Activated CD4-positive, alpha-beta T cell treated with anti-CD3 and anti-CD28 coated beads, Interleukin-2, amount 50 U/mL, for 48 hours (primary cell): ENCODE results near the gene GFPT2.
A peak's percentile ranks its signal among the peaks of the same experiment; 100 is the strongest.

ENCODE experiments used
- DNase-seq, 2 experiments: peaks; one replicate each; pipeline ENCODE4 v3.0.0-alpha.2; 2020

Gene GFPT2

DNA sequence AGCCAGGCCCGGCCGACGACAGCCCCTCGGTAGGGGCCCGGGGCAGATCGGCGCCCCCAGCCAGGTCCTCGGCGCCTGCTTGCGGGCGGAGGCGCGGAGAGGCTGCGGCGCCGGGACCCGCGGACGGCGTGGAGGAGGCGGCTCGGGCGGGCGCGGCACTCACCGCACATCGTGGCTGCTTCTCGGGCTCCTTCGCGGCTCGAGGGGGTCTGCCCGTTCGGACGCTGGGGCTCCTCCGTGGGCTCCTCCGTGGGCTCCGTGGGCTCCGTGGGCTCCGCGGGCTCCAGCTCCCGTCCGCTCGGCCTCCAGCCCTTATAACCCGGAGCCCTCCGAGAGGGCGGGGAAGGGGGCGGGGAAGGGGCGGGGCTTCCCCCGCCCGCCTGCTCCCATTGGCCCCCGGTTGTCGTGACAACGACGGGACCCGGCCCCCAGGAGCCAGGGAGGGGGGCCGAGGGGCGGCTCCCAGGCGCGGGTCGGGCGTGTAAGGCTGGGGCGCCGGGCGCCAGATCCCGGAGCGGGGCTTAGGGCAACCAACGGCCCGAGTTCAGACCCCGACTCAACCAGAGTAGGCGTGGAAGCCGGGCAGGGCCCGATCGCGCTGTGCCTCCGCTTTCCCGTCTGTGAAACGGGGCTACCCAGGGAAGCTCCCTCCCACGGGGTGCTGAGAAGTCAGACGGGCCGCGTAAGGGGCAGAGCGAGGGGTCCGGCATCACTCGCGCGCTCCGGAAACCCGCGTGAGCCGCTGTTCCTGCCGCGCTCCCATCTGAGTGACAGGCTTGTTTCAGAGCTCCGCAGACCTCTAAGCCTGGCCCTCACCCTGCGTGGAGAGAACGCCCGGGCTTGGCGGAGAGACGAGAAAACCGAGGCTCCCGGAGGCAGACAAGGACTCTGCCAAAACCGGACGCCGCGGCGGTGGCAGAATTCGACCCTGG is at the start of gene GFPT2:
Gene GFPT2 (minus strand): TSS at position 289 of the 932 bp plus-strand sequence. CDS start 119 bp downstream, at position 170.
- DNase-seq, result peak; percentile 73

DNA sequence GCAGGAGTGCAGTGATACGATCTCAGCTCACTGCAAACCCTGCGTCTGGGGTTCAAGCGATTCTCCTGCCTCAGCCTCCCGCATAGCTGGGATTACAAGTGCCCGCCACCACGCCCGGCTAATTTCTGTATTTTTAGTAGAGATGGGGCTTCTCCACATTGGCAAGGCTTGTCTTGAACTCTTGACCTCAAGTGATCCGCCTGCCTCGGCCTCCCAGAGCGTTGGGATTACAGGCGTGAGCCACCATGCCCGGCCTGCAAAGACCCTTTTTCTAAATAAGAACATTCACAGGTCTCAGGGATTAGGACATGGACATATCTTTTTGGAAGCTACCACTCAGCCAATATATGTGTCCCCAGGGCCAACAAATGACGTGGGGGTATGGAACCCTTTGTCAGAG is 49.6 kb upstream of the GFPT2 start:
- DNase-seq, result no peak

DNA sequence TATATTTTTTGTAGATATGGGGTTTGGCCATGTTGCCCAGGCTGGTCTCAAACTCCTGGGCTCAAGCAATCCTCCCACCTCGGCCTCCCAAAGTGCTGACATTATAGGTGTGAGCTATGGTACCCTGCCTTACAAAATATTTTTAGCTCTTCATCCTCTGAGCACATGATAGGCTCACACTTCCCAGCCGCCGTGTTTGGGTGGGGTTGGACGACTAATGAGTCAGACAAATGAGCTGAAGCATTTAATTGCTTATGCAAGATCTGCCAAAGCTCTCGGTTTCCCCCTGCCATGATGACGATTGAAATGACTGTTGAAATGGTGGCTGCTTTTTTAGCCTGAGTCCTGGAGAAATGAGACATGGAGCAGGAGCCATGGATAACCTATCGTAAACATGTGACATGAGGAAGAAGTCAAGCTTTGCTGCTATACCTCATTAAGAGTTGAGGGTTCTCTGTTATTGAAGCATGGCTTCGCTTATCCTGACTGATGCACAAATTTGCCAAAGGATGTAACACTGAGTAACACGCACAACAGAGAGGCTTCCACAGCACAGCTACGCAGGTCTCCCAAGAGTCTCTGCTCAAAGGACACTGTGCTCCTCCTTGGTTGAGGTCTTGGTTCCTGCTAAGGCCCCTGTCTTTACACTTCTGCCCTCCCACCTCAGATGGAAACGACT is 48.2 kb upstream of the GFPT2 start:
- no peak for DNase-seq

DNA sequence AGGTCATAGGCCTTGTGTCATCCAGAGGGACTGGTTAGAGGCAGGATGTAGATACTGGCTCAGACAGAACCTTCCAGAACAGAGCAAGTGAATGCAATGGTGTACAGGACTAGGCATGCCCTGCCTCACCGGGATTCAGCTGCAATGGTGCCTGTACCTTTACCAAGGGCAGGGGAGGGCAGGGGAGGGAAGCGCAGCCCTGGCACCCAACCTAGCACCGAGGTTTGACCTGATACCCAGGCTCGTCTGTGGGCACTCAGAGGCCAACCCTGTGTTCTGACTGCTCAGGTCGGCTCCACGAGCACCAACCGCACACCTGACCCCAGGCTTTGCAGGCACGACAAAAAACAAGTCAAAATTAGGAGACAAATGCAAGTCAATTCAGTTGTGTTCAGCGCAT is 47.3 kb upstream of the GFPT2 start:
- DNase-seq, result no peak

DNA sequence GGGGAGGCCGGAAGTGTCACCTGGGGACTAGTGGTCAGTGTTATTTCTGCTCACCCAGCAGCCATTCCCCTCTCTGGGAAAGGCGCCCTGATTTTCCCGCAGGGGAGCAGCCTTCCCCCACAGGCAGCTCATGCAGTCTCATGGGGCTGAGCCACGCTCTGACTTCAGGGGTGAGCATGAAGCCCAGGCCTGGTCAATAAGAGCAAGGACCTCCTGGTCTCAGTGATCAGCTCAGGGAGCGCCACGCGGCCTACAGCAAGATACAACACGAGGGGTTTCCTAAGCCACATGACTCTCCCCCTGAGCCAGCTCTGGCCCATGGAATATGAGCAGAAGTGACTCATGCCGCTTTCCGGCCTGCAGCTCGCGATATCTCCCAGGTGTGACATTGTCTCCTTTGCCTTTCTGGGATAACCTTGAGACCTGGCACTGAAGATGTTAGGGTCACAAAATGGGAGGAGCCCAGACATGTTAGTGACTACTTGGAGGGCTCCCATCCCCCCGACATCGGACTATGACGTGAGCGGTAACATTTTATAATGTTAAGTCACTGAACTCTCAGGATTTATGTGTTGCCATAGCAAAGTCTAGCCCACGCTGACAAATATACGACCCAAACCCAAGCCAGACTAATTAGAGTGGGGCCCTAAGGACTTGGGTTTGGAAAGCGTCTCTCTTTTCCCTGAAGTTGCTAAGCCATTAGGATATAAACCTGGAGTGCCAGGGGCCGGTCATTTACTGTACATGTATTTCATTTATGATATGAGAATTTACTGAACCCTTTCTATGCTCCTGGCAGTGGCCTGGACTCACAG is 46.5 kb upstream of the GFPT2 start:
- no peak for DNase-seq

DNA sequence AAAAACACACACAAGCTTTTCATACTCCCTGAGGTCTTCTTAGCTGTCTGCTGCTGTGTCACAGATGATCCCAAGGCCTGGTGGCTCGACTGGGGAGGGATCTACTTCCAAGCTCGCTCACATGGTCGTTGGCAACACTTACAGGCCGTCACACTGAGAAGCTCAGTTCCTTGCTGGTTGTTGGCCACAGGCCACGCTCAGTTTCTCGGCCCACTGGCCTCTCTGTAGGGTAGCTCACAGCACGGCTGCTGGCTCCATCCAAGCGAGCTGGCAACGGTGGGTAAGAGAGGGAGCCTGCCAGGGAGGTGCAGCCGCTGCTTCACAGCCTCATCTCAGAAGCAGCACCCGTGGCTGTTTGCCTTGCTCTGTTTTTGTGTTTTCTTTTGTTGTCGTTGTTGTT is 43.8 kb upstream of the GFPT2 start:
- DNase-seq, result no peak

DNA sequence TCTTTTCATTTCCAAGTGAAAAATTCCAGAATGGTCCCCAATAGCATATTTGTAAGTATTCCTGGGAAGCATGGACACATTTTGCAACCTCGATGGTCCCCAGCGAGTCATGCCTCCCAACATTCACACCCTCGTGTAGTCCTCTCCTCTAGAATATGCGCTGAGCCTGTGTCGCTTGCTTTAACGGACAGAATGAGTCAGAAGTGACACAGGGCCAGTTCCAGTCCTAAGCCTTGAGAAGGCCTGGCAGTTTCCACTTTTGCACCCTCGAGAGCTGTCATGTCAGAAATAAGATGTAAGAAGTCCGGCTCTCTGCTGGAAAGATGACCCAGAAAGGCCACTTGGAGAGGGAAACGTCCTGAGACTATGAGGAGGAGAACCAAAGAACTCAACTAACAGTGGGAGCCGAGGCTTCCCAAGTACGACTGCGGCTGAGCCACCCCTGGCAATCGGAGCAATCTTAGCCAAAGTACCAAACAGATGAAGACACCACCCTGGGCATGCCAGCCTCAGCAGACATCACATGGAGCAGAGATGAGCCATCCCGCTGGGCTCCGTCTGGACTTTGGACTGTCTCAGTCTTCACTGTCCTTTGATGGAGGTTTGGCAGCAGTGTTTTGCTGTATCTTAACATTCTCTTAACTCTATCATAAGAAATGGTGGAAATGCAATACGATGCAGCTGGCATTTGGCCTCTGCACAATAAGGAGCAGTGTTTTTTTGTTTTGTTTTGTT is 42.6 kb upstream of the GFPT2 start:
- DNase-seq, result no peak

DNA sequence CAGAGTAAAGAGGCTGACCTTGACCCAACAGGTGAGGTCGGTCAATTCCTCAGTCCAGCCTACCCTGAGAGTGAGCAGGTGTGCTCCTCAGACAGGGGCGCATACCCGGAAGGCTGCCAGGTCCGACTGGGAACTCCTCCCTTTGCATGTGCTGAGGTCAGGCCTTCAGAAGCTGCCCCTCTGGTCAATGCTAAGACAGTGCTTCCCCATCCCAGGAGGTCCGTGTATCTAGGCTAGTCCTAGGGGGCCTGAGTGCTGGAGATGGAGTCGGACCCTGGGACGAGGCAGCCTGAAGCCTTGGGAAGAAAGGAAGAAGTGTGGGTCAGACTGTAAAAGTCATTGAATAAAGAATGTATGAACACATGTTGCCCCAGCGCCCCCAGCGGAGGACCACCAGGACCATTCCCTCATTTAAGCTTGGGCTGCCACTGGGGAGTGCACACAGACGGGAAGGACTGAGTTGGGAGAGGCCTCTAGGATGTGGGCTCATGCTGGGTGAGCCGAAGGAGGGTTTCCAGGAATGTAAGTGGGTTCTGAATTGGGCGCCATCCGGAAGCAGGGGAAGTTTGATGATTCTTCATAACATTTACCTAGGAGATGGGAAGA is 41.0 kb upstream of the GFPT2 start:
- DNase-seq, result no peak

DNA sequence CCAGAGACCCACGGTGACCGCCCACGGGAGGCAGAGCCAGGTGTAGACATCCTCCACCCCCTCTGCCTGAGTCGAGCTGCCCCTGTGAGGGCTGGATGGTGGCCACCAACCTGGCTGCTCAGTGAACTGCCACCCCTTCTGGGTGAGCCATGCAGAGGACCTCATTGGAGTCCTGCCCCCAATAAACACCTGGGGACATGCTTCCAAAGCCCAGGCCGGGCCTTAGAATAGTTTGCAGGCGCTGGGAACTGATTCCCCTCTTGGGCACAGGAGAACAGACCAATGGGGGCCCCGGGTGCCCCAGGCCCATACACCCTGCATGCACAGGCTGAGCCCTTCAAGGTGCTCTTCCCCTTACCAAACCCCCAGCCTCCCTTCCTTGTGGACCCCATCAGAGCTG is 38.1 kb upstream of the GFPT2 start:
- no peak for DNase-seq

DNA sequence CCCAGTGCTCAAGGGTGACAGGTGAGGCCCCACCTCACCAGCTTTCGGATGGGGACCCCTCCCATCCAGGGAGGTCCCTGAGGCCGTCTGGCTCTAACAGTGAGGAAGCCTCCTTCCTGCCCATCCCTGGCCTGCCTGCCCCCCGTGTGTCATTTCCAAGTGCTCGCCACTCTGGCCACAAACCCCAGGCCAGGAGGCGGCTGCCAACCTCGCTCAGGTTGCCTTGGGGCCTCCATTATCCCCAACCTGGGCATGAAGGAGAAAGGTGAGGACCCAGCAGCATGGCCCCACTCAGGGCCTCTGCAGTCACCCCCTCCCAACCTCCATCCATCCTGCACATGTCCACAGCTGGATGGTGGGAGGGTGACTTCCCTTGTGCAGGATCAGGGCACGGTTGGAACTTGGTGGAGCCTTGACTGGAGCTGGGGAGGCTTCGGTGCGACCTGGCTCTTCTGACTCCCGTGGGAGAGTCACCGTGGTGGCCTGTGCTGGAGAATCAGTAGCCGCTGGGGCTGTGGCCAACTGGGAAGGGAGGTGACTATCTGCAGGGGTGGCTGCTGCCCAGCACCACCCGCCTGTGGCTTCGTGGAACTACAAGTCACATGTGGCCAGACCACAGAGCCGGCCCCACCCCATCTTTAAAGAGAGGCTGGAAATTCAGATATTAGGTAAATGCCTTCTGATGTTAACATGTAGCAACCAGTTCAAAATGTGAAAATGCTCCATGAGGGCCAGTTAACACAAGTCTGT is 37.5 kb upstream of the GFPT2 start:
- DNase-seq, result no peak

DNA sequence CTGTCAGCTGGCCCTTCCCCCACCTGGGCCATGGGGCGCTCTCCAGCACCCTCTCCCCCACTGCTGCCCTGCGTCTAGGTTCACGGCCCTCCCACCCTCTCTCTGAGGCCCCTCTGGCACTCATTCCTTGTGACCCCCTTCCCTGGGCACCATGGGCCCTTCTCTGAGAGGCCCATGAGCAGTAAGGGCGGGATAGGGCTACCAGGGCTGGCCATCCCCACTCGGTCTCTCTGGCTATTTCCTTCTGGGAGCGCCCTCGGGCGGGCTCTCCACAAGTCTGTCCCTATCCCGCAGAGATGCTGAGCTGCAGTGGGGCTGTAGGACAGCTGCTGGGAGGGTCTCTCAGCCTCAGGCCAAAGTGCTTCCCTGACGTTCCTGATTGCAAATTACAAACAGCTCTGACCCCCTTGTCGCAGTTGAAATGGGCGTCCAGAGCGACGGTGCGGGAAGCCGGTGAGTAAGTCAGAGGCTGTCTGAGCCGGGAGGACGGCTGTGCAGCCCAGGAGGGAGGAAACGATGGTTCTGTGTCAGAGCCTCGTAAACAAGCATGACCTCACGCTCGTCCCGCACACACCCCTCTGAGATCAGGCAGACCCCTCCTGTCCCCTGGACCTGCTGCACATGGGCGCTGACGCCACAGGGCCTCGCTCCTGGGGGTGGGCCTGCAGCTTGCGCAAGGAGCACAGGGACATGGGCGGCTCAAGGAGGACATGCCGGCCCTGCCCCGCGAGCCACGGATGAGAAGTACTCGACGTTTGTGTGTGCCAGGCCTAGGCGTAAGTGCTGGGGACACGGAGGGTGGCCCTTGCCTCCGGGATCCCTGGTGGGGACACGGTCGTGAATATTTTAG is 36.3 kb upstream of the GFPT2 start:
- no peak for DNase-seq

DNA sequence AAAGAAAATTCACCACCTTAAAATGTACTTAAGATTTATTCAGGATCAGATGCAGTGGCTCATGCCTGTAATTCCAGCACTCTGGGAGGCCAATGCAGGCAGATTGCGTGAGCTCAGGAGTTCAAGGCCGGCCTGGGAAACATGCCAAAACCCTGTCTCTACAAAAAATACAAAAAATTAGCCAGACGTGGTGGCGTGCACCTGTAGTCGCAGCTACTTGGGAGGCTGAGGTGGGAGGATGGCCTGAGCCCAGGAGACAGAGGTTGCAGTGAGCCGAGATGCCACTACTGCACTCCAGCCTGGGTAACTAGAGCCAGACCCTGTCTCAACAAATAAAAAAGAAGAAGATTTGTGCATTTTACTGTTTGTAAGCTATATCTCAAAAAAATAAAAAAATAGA is 34.7 kb upstream of the GFPT2 start:
- DNase-seq, result no peak

DNA sequence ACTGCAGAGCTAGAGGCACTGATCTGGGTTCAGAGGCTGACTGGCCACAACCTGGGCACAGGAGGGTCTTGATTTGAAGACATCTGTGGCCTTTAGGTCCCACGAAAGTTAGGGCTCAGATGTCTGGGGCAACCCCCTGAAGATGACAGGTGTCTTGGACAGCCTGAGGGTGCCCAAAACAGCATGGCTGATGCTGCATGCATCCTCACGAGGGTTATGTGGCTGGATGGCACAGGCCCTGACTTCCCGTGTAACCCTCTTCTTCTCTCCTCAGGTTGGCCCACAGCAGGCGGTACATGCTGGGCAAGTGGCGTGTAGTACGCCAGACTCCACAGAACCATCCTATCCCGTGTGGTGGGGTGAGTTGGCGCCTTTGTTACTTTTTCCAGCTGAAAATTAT is 29.8 kb upstream of the GFPT2 start:
- DNase-seq, result no peak

DNA sequence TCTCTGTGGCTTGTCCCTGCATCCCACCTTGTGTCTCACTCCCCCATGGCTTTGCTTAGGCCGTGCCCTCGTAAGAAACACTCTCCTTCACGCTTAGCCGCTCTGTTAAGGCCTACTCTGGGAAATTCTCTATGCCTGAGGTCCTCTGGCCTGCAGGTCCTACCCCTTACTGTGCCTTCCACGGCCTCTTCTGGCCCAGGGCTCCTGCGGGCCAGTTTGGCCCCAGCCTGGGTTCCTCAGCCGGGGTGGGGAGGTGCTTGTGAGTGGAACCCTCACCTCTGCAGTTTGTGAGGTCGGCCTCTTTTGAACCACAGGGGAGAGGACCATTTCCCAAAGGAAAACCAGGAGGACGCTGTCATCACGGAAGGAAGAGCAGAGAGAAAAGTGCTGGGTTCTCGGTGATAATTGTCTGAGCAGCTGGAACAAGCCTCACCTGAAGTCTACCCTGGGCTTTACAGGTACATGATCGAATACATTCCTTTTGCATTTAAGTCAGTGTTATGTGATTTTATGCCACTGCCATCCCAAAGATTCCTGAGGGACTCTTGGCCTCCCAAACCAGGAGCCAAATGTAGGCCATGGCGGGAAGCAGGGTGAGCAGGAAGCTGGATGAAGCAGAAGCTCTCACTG is 28.8 kb upstream of the GFPT2 start:
- no peak for DNase-seq

DNA sequence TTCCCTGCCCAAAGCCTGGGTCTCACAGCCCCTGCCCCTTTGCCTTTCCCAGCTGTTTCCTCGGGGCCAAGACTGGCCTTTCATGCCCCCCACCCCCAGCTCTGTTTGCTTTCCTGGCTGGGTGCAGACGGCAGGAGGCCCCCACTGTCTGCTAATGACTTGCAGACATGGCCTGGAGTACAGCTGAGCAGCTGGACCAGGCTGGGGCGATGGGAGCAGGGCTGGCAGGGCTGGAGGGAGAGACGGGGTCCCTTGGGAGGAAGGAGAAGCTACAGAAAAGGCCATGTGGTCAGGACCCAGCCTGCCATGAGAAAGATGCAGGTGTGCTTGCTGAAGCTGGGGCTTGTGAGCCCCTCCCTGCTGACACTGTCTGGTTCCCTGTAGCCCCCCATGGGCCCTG is 28.3 kb upstream of the GFPT2 start:
- no peak for DNase-seq

DNA sequence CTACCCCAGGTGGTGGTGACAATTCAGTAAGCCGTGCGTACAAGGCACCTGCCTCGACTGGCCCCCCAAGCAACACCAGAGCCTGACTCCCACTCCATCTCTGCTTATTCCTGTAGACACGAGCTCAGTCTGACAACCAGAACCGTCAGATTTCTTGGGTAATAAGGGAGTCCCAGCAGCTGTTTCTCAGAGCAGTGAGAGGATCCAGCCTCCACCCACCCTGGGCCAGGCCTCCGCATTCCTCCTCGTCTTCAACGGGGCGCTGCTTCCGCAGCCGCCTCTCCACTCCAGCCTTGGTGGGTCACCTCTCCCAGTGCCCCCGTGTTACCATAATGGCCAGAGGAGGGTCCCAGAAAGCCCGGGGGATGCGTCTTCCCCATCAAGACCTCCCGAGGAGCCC is 27.7 kb upstream of the GFPT2 start:
- DNase-seq, result no peak

DNA sequence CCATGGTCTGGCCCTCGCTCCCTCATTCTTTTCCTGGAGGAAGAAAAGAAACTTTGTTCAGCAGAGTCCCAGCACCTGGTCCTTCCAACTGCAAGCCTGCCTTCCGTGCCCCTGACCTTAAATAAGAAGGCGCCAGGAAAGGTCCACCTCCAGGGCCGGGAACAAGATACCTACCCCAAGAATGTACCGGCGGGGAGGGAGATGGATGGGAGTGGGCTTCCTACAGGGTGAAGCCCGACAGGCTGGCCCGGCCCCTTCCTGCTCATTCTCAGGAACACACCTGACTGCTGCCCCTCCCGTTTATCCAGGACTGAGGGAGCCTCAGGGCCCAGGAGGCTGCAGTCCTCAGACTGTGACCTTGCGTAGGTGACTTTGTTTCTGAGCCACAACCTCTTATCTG is 27.3 kb upstream of the GFPT2 start:
- DNase-seq, result no peak

DNA sequence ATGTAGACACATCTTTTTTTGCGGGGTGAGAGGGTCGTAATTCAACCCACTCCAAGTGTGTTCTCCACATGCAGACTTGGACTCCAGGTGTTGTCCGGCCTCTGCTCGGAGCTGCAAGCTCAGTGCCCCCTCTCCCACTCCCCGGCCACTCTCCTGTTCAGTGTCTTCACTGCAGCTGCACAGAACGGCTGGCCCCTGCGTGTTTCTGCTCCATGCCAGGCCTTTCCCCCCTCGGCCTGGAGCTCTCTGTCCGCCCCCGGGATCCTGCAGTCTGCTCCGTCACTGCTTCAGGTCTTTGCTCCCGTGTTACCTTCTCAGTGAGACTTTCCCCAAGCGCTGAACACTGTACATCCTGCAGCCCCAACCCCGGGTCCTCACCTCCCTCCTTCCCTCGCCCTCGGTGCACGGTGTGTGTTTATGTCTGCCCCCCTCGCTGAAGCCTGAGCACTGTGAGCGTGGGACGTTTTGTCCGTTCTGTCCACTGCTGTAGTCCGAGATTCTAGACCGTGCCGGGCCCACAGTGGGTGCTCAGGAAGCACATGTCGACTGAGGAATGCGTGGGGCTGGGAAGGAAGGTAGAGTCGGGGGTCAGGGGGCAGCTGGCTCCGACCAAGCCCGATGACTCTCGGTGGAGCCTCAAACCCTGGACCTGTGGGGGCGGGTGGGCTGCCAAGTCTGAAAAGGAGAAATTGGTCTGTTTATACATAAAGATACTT is 26.4 kb upstream of the GFPT2 start:
- DNase-seq, result no peak
